Measurements from ENCODE around the gene BCAS2.

GRCh38 chr1:114522264-114522575 is 59.2 kb downstream of the BCAS2 start:
- no peak for TF ChIP-seq POLR2A (IDR thresholded peaks at IDR 0.05; ENCODE audit: low read length)
- no peak for TF ChIP-seq GATA1 (IDR thresholded peaks at IDR 0.05; ENCODE audit: low read depth, low read length)
